GM12878 (cell line): ENCODE results near the gene DOLPP1. TPM values are rescaled to one million over a fixed set of nuclear protein-coding genes. Genes with fewer than 3 reads are reported as not detected.

Source experiments
- BACH1 ChIP-seq: fragments of 450-650 bp; IDR thresholded peaks from 2 replicates; pipeline ENCODE4 v1.6.1; 2017; ENCODE audit warnings: mild to moderate bottlenecking, borderline replicate concordance
- BCL11A ChIP-seq: IDR thresholded peaks from 2 replicates; pipeline ENCODE4 v1.6.1; 2011; ENCODE audit warnings: low read depth, low read length
- BHLHE40 ChIP-seq, 2 experiments: fragments of 450-650 bp in 1 of 2; IDR thresholded peaks; 2 replicates each; pipeline ENCODE4 v1.6.1; 2011 to 2017; ENCODE audit warnings: low read depth in 2 of 2, borderline replicate concordance in 1 of 2, improper control_type of control experiment in 1 of 2, low read length in 1 of 2, mild to moderate bottlenecking in 1 of 2
- CBFB ChIP-seq: IDR thresholded peaks from 2 replicates; pipeline ENCODE4 v1.6.1; 2016; ENCODE audit warnings: antibody characterized with exemption, low read depth
- CEBPZ ChIP-seq: fragments of 150-350 bp; IDR thresholded peaks from 2 replicates; pipeline ENCODE4 v1.6.1; 2016; ENCODE audit warnings: low read depth, low read length
- ELK1 ChIP-seq: IDR thresholded peaks from 2 replicates; pipeline ENCODE4 v1.6.1; 2012; ENCODE audit warnings: low read depth, low read length, improper control_type of control experiment
- HDGF ChIP-seq: fragments of 450-650 bp; IDR thresholded peaks from 2 replicates; pipeline ENCODE4 v1.6.1; 2016; ENCODE audit warnings: antibody characterized with exemption
- IKZF1 ChIP-seq: fragments of 450-650 bp; conservative IDR thresholded peaks from 2 replicates; pipeline ENCODE4 v1.6.1; 2017; ENCODE audit warnings: antibody characterized with exemption, mild to moderate bottlenecking
- MXI1 ChIP-seq: fragments of 150-350 bp; IDR thresholded peaks from 2 replicates; pipeline ENCODE4 v1.6.1; 2011; ENCODE audit warnings: low read depth, mild to moderate bottlenecking, inconsistent platforms, low read length, improper control_type of control experiment
- NBN ChIP-seq: fragments of 450-650 bp; IDR thresholded peaks from 2 replicates; pipeline ENCODE4 v1.6.1; 2016
- NFYB ChIP-seq: IDR thresholded peaks from 2 replicates; pipeline ENCODE4 v1.6.1; 2011; ENCODE audit warnings: low read depth, mild to moderate bottlenecking, low read length, improper control_type of control experiment, moderate library complexity; ENCODE audit not compliant: insufficient read depth
- PML ChIP-seq: IDR thresholded peaks from 2 replicates; pipeline ENCODE4 v1.6.1; 2012; ENCODE audit warnings: low read length, inconsistent platforms
- PRDM15 ChIP-seq: fragments of 450-650 bp; formaldehyde crosslinking; IDR thresholded peaks from 2 replicates; pipeline ENCODE4 v1.4.0; 2020; ENCODE audit warnings: mild to moderate bottlenecking, moderate library complexity
- SMAD5 ChIP-seq: IDR thresholded peaks from 2 replicates; pipeline ENCODE4 v1.6.1; 2016; ENCODE audit warnings: antibody characterized with exemption, low read depth
- TARDBP ChIP-seq: IDR thresholded peaks from 2 replicates; pipeline ENCODE4 v1.6.1; 2016; ENCODE audit warnings: borderline replicate concordance
- TCF3 ChIP-seq: IDR thresholded peaks from 2 replicates; pipeline ENCODE4 v1.6.1; 2012; ENCODE audit warnings: low read depth, mild to moderate bottlenecking, low read length, borderline replicate concordance; ENCODE audit not compliant: insufficient read depth
- YBX1 ChIP-seq: fragments of 450-650 bp; IDR thresholded peaks from 2 replicates; pipeline ENCODE4 v1.6.1; 2016; ENCODE audit warnings: antibody characterized with exemption
- ZNF217 ChIP-seq: fragments of 450-650 bp; IDR thresholded peaks from 2 replicates; pipeline ENCODE4 v1.6.1; 2017; ENCODE audit warnings: antibody characterized with exemption, mild to moderate bottlenecking
- polyA plus RNA-seq, 11 experiments: library from polyadenylated mRNA; depleted of rRNA in 4 of 11; unstranded in 6 of 11; stranded (reverse) in 5 of 11; fragments of >200 nt; fragmentation: Nextera tagmentation in 4 of 11; fragmentation: Illumina TruSeq in 1 of 11; extraction: Ambion mirVana in 4 of 11; extraction: Trizol in 1 of 11; gene quantifications; 1 replicate in 1 of 11; 2 replicates in 10 of 11; pipeline versions ENCODE4 v1.2.1 to v1.2.3, GENCODE V29; 2011 to 2016; ENCODE audit warnings: inconsistent platforms in 2 of 11, missing spikeins in 2 of 11, low read depth in 1 of 11
- total RNA-seq, 4 experiments: library from RNA; depleted of rRNA in 3 of 4; stranded (reverse); fragments of >200 nt in 3 of 4; fragmentation: Illumina TruSeq in 1 of 4; extraction: Trizol in 1 of 4; gene quantifications; 2 replicates each; pipeline versions ENCODE4 v1.2.1 to v1.2.3, GENCODE V29; 2013 to 2021
- TF ChIP-seq, protein P1 (sequence below): fragments of 450-650 bp; IDR thresholded peaks from 2 replicates; pipeline ENCODE4 v1.6.1; 2016; ENCODE audit warnings: mild to moderate bottlenecking

The DOLPP1 gene
- total and polyA plus RNA-seq, 10 of the 15 experiments (the other 5 are each of a cell fraction or from before 2014, with no cell fraction given): 0.76 to 19.9 (median 13.4) TPM

DNA sequence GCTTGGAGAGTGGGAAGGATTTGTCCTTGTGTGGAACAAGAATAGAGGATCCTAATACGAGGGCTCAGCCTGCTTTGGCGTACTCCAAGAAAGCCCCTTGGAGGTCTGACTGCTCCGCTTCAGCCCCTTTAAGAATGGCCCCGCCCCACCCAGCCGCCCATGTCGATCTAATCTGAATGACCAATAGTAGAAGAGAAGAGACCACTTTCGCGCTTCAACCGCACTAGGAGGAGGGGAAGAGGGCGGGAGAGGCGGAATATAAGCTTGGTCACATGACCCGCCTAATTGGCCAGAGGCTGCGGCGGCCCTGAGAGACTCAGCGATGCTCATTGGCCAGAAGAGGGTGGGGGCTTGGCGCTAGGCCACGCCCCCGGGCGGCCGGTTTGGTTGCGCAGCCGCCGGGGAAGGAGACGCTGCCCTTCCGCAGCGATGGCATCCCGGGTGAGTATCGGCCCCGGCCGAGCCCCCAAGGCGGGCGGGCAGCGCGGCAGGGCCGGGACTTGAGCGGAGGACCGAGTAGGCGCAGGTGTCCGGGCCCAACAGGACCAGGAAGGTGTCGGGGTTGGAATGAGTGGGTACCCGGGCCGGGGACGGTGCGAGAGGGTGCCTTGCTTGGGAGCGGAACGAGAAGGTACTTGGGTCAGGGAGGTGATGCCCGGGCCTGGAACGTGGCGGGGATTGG lies 44.5 kb upstream of the DOLPP1 start, which contains the start of gene MIGA2 (continued):
- no peak for TF ChIP-seq CBFB
- TF ChIP-seq NFYB: peak; percentile 75; the same call in 1 of the 2 replicates
- TF ChIP-seq SMAD5: 0 out of 2 replicates have a peak, but pooled peaks have one; percentile 33
- TF ChIP-seq BCL11A: no peak
- TF ChIP-seq, protein P1, sequence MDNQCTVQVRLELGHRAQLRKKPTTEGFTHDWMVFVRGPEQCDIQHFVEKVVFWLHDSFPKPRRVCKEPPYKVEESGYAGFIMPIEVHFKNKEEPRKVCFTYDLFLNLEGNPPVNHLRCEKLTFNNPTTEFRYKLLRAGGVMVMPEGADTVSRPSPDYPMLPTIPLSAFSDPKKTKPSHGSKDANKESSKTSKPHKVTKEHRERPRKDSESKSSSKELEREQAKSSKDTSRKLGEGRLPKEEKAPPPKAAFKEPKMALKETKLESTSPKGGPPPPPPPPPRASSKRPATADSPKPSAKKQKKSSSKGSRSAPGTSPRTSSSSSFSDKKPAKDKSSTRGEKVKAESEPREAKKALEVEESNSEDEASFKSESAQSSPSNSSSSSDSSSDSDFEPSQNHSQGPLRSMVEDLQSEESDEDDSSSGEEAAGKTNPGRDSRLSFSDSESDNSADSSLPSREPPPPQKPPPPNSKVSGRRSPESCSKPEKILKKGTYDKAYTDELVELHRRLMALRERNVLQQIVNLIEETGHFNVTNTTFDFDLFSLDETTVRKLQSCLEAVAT: no peak
- no peak for TF ChIP-seq TARDBP
- no peak for TF ChIP-seq ZNF217
- no peak; the same call in 1 of the 2 replicates for TF ChIP-seq PML
- peak; percentile 91 to 95 for TF ChIP-seq BHLHE40 (IDR thresholded peaks at IDR 0.05; ENCODE audit: borderline replicate concordance in 1 of 2, low read depth in 2 of 2, low read length in 1 of 2)
- TF ChIP-seq ELK1: no peak
- TF ChIP-seq MXI1: no peak
- TF ChIP-seq PRDM15: 0 out of 2 replicates have a peak, but pooled peaks have one; percentile 60
- no peak for TF ChIP-seq CEBPZ
- no peak for TF ChIP-seq YBX1
- 0 out of 2 replicates have a peak, but pooled peaks have one; percentile 52 for TF ChIP-seq BACH1
- TF ChIP-seq IKZF1: peak; percentile 46
- TF ChIP-seq HDGF: peak; percentile 86; the same call in 1 of the 2 replicates
- peak; percentile 56 for TF ChIP-seq NBN
- no peak for TF ChIP-seq TCF3
